HG03097 (cell line): ENCODE data around the gene TMEM151B.

Experiments
- ATAC-seq: cut with Tn5 transposase; IDR thresholded peaks from one replicate; pipeline ENCODE4 v1.9.1; 2021; ENCODE audit not compliant: unreplicated experiment, low FRiP score

The TMEM151B gene

DNA sequence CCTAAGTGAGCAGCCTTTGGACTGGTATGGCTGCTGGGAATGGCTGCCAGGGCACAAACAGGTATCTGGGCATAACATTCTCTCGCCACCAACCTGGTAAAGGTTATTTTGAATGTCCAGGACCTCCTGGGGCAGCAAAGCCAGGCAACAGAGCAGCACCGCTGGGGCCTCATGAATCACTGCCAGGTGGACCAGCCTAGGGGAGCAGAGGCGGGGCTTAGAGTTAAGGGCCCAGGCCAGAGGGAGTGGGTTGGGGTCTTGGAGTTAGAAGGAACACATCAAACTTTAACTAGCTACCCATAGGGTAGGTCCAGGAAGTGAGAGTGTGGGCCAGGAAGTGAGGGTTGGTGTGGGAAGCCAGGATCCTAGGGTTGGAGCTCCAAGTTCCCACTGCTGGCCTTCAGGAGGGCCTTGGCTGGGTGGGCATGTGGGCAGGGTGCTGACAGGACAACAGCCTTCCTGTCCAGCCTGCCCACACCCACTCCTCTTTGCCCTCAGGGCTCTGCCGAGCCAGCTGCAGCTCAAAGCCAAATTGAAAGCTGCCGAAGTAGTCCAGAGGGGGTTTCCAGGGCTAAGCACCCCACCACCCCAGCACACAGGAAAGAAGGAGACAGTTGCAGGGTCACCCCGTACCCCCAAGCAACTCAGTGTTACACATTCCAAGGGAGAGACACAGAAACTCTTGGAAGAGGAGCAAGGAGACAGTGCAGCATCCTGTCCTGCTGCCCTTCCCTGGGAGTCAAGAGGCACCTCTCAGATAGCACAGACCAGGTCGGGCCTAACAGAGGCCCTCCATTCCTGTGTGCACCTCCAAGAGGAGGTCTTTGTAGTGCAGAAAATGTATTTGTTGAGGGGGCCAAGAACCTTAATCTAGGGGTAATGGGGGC is 7.5 kb upstream of the TMEM151B start:
- no peak for ATAC-seq

GRCh38 chr6:44263354-44264100 is 6.7 kb upstream of the TMEM151B start:
- no peak for ATAC-seq

GRCh38 chr6:44264154-44265006 is 5.9 kb upstream of the TMEM151B start:
- ATAC-seq: no peak

GRCh38 chr6:44265007-44265721 is 5.1 kb upstream of the TMEM151B start, which contains the start of gene NFKBIE:
TSS of gene NFKBIE (minus strand) at chr6:44265551. CDS start at chr6:44265346, 205 bp downstream.
- ATAC-seq: peak; percentile 34

DNA sequence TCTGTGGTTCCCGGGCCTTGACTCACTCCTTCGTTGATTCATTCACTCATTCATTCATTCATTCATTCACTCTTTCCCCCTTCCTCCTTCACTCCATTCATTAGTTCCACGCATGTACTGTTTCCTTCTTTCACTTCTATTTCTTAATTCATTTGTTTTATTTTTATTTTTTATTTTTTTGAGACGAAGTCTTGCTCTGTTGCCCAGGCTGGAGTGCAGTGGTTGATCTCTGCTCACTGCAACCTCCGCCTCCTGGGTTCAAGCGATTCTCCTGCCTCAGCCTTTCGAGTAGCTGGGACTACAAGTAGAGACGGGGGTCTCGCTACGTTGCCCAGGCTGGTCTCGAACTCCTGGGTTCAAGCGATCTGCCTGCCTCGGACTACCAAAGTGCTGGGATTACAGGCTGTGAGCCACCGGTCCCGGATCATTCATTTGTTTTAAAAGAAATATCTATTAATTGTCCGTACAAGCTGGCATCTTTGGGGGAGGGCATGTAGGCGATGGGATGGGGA is 4.5 kb upstream of the TMEM151B start:
- ATAC-seq: no peak

- ATAC-seq: no peak
Measured at GRCh38 chr6:44266347-44266746, 3.9 kb upstream of the TMEM151B start.

DNA sequence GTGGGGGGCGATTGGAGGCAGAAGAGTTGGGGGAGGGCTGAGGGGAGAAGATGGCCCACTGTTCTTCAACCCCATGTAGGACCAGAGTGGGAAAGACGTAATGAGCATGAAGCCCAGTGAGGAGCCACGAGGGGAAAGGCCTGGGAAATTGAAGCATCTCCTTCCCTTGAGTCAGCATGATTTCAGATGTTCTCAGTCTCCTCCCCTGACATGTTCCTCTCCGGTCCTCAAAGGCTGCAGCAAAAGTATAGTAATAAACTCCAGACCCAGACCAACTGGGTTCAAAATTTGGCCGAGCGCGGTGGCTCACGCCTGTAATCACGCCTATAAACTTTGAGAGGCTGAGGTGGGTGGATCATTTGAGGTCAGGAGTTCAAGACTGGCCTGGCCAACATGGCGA is 3.0 kb upstream of the TMEM151B start:
- no peak for ATAC-seq

- no peak for ATAC-seq
Measured at GRCh38 chr6:44268095-44268628, 2.1 kb upstream of the TMEM151B start.

- ATAC-seq: no peak
Measured at GRCh38 chr6:44269178-44269920, 901 bp upstream of the TMEM151B start.

DNA sequence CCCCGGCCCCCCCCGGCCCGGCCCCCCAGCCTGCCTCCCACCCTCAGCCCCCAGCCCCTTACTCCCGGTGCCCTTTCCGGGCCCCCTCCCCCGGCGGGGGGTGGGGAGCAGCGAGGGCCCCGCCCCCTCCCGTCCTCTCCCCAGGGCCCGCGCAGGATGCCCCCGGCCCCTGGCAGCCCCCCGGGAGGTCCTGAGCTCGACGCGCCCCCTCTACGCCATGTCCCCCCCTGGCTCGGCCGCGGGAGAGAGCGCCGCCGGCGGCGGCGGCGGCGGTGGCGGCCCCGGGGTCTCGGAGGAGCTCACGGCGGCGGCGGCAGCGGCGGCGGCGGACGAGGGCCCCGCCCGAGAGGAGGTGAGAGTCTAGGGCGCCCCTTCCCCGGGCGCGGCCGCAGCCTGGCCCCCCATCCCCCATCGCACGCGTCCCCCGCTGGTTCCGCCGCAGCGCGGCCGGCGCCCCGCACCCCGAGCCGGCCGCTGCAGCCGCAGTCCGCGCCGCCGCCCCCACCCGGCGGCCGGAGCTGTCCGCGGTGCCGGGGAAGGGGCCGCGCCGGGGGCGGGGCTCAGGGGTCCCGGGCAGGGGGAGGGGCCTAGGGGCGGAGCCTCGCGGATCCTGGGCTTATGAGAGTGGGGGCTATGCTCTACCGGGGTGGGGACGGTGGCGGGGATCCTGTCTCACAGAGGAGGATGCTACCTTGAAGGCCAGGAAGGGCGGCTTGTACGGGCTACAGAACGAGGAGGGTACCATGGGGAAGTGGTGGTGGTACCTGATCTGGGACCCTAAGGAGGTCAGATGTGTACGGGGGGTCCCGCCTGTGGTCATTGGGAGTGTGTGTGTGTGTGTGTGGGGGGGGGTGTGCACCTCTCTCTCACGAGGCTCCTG is 516 bp downstream of the TMEM151B start:
- ATAC-seq: no peak

DNA sequence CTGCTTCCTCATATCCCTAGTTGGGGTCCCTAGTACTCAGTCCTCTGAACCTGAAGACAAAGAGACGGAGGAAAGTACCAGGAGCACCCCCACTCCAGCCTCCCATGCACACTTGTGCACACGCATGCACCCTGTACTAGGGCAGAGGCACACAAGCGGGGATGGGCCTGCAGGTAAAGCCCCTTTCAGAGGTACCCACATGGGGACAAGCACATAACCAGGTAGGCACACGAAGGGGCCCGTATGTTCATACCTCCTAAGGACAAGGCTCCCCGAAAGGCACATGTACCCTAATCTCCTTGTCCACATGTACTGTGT is 1.1 kb downstream of the TMEM151B start:
- ATAC-seq: no peak

GRCh38 chr6:44271914-44272313 is 1.7 kb downstream of the TMEM151B start:
- no peak for ATAC-seq

DNA sequence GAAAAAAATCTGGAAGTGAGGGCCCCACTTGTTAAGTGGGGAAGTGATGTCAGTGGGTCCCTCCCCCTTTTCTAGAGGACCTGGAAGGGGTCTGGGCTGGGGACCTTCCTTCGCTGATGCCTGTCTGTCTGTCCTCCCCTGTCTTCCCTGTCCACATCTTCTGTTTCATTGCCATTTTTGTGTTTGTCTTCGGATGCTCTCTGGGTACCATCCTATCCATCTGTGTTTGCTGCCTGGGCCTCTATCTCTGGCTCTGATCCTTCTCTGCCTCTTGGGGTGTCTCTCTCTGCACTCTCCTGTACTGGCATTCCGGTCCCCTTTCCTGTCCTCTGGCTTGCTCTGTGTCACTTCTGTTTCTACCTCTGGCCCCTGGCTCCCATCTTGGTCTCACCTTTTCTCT is 2.3 kb downstream of the TMEM151B start:
- ATAC-seq: no peak

DNA sequence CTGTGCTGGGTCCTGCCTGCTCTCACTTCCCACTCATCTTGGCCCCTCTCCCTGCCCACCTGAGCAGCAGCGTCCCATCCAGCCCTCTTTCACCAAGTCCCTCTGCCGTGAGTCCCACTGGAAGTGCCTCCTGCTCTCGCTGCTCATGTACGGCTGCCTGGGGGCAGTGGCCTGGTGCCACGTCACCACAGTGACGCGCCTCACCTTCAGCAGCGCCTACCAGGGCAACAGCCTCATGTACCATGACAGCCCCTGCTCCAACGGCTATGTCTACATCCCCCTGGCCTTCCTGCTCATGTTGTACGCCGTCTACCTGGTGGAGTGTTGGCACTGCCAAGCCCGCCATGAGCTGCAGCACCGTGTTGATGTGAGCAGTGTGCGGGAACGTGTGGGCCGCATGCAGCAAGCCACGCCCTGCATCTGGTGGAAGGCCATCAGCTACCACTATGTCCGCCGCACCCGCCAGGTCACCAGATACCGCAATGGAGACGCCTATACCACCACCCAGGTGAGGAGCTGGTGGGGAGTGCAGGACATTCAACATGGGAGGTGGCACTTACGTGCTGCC is 2.8 kb downstream of the TMEM151B start:
- no peak for ATAC-seq

GRCh38 chr6:44273617-44274016 is 3.4 kb downstream of the TMEM151B start:
- ATAC-seq: no peak

GRCh38 chr6:44275271-44275748 is 5.1 kb downstream of the TMEM151B start:
- ATAC-seq: no peak

DNA sequence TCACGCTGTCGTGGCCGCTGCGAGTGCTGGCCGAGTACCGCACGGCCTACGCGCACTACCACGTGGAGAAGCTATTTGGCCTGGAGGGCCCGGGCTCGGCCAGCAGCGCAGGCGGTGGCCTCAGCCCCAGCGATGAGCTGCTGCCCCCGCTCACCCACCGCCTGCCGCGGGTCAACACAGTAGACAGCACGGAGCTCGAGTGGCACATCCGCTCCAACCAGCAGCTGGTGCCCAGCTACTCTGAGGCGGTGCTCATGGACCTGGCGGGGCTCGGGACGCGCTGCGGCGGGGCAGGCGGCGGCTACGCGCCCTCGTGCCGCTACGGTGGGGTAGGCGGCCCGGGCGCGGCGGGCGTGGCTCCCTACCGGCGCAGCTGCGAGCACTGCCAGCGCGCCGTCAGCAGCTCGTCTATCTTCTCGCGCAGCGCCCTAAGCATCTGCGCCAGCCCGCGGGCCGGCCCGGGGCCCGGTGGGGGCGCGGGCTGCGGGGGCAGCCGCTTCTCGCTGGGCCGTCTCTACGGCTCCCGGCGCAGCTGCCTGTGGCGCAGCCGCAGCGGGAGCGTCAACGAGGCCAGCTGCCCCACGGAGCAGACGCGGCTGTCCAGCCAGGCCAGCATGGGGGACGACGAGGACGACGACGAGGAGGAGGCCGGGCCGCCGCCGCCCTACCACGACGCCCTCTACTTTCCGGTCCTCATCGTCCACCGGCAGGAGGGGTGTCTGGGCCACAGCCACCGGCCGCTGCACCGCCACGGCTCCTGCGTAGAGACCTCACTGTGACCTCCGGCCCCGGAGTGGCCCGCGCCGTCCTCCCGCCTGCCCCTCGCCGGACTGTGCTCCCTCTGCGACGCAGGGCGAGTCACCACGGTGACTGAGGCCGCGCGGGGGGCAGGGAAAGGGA is 5.7 kb downstream of the TMEM151B start:
- ATAC-seq: no peak
